Endothelial cell of umbilical vein (primary cell): ENCODE data around the gene FLT4. TPM values are rescaled to one million over a fixed set of nuclear protein-coding genes. Genes with fewer than 3 reads are reported as not detected.

Experiments
- BruUV-seq: library from RNA; stranded (reverse); fragments of 400-500 nt; replicated peaks from 2 replicates; lab custom pipeline; 2021; lab: Mats Ljungman, UMichigan
- CTCF ChIA-PET: fragments of 300-600, 350-600 bp; sonication (Branson Sonifier 250); formaldehyde crosslinking; loops from one replicate; lab custom pipeline; 2021; ENCODE audit warnings: antibody characterized with exemption, inconsistent platforms; lab: Charles Lee
- POLR2A ChIA-PET: fragments of 300-600, 350-600 bp; sonication (Branson Sonifier 250); formaldehyde crosslinking; loops from one replicate; lab custom pipeline; 2021; ENCODE audit warnings: antibody characterized with exemption, inconsistent platforms; lab: Charles Lee
- DNase-seq: peaks from one replicate; pipeline ENCODE4 v3.0.0-alpha.2; 2011; ENCODE audit warnings: low read depth, low spot score
- FAIRE-seq: peaks from 2 replicates; lab custom pipeline; 2011; peaks lifted over from hg19 to GRCh38; lab: Jason Lieb, UNC
- H2AFZ ChIP-seq: 2 replicates; pipeline ENCODE4 v1.6.0; 2012; ENCODE audit warnings: low read depth, low read length, control low read depth, inconsistent platforms
- H3K27ac ChIP-seq: 2 replicates; pipeline ENCODE4 v1.5.1; 2011; ENCODE audit warnings: low read depth, mild to moderate bottlenecking, control low read depth, low read length, moderate library complexity; ENCODE audit not compliant: insufficient read depth
- H3K27me3 ChIP-seq, 2 experiments: 2 replicates each; pipeline versions ENCODE4 v1.6.0 to v1.6.1; 2011; ENCODE audit warnings: low read length in 2 of 2, mixed read lengths in 1 of 2; ENCODE audit not compliant: control insufficient read depth in 2 of 2, insufficient read depth in 2 of 2
- H3K36me3 ChIP-seq, 2 experiments: 2 replicates in 1 of 2; 3 replicates in 1 of 2; pipeline ENCODE4 v1.5.1; 2011; ENCODE audit warnings: low read length in 2 of 2, mild to moderate bottlenecking in 1 of 2, moderate library complexity in 1 of 2; ENCODE audit not compliant: control insufficient read depth in 2 of 2, insufficient read depth in 2 of 2; ENCODE audit errors: extremely low read depth in 1 of 2
- H3K4me1 ChIP-seq: 3 replicates; pipeline ENCODE4 v1.5.1; 2011; ENCODE audit warnings: mild to moderate bottlenecking, low read length; ENCODE audit not compliant: control insufficient read depth, insufficient read depth; ENCODE audit errors: extremely low read depth
- H3K4me2 ChIP-seq: 2 replicates; pipeline ENCODE4 v1.6.1; 2011; ENCODE audit warnings: low read length, control low read depth, mixed read lengths; ENCODE audit not compliant: insufficient read depth
- H3K4me3 ChIP-seq, 3 experiments: fragments of 200-600 bp in 1 of 3; sonication (generic), shearing (Covaris generic) in 1 of 3; replicated peaks in 1 of 3; 2 replicates each; pipeline ENCODE4 v1.5.1; 2011 to 2016; ENCODE audit warnings: control low read depth in 3 of 3, low read length in 3 of 3, mild to moderate bottlenecking in 2 of 3, inconsistent platforms in 1 of 3, low read depth in 1 of 3, moderate library complexity in 1 of 3; ENCODE audit not compliant: insufficient read depth in 1 of 3
- H3K79me2 ChIP-seq: 2 replicates; pipeline ENCODE4 v1.6.0; 2012; ENCODE audit warnings: low read length, inconsistent platforms; ENCODE audit not compliant: control insufficient read depth, insufficient read depth
- H3K9ac ChIP-seq: replicated peaks from 2 replicates; pipeline ENCODE3; 2011; ENCODE audit warnings: low read length, control low read depth; ENCODE audit not compliant: insufficient read depth; ENCODE audit errors: extremely low read depth
- H3K9me1 ChIP-seq: replicated peaks from 3 replicates; pipeline ENCODE4 v1.6.0; 2011; ENCODE audit warnings: mild to moderate bottlenecking, low read length; ENCODE audit not compliant: control insufficient read depth, insufficient read depth; ENCODE audit errors: extremely low read depth
- H3K9me3 ChIP-seq: replicated peaks from 2 replicates; pipeline ENCODE4 v1.5.1; 2012; ENCODE audit warnings: low read length, inconsistent platforms; ENCODE audit not compliant: control insufficient read depth, insufficient read depth
- H4K20me1 ChIP-seq: replicated peaks from 2 replicates; pipeline ENCODE3; 2011; ENCODE audit warnings: mild to moderate bottlenecking, low read length; ENCODE audit not compliant: control insufficient read depth, insufficient read depth; ENCODE audit errors: extremely low read depth
- EZH2 ChIP-seq: IDR thresholded peaks from 2 replicates; pipeline ENCODE4 v1.6.1; 2012; ENCODE audit warnings: borderline replicate concordance, low read depth, mild to moderate bottlenecking, moderate library complexity, low read length, inconsistent platforms; ENCODE audit not compliant: severe bottlenecking
- FOS ChIP-seq: IDR thresholded peaks from 2 replicates; pipeline ENCODE4 v1.6.1; 2011; ENCODE audit warnings: mild to moderate bottlenecking, low read length, moderate library complexity, borderline replicate concordance; ENCODE audit not compliant: insufficient read depth
- GATA2 ChIP-seq: IDR thresholded peaks from 2 replicates; pipeline ENCODE4 v1.7.0; 2011; ENCODE audit warnings: low read depth, mild to moderate bottlenecking, moderate library complexity, mixed read lengths, low read length; ENCODE audit not compliant: insufficient read length, insufficient read depth
- JUN ChIP-seq: IDR thresholded peaks from 2 replicates; pipeline ENCODE4 v1.6.1; 2011; ENCODE audit warnings: borderline replicate concordance, low read depth; ENCODE audit not compliant: insufficient read length, insufficient read depth
- MYC ChIP-seq: IDR thresholded peaks from one replicate; pipeline ENCODE4 v1.6.1; 2011; ENCODE audit warnings: mild to moderate bottlenecking, low read depth, low read length
- POLR2A ChIP-seq: IDR thresholded peaks from 2 replicates; pipeline ENCODE4 v1.6.1; 2012; ENCODE audit warnings: low read depth, mild to moderate bottlenecking, control low read depth, low read length
- POLR2AphosphoS5 ChIP-seq: IDR thresholded peaks from 2 replicates; pipeline ENCODE4 v1.6.1; 2012; ENCODE audit warnings: low read depth, mild to moderate bottlenecking, control low read depth, low read length, moderate library complexity; ENCODE audit not compliant: insufficient read depth
- dilution Hi-C: fragments of 300-500 bp; cut with MboI; formaldehyde crosslinking; loops from one replicate; pipeline ENCODE4 v1.15.0; 2019; ENCODE audit warnings: low sequenced_read_pairs; ENCODE audit not compliant: extremely low pct_ligation_motif_present
- intact Hi-C: fragments of 100-400 bp; cut with micrococcal nuclease; formaldehyde crosslinking; loops from one replicate; pipeline ENCODE4 v1.10.0; 2022
- polyA plus RNA-seq, 4 experiments: library from polyadenylated mRNA; depleted of rRNA in 3 of 4; stranded (reverse) in 3 of 4; unstranded in 1 of 4; fragments of >200 nt; gene quantifications; 2 replicates each; pipeline versions ENCODE4 v1.2.1 to v1.2.3, GENCODE V29; 2011 to 2012; ENCODE audit warnings: missing spikeins in 1 of 4
- total RNA-seq: library from RNA; stranded (reverse); gene quantifications from 2 replicates; pipeline ENCODE4 v1.2.3, GENCODE V29; 2021
- TF ChIP-seq, protein P1 (sequence below), 2 donors: IDR thresholded peaks; 1 replicate in 1 of 2; 2 replicates in 1 of 2; pipeline ENCODE4 v1.5.1; 2011; ENCODE audit warnings: low read length in 2 of 2, mild to moderate bottlenecking in 2 of 2, moderate library complexity in 2 of 2, control low read depth in 1 of 2, inconsistent platforms in 1 of 2, low read depth in 1 of 2; ENCODE audit not compliant: insufficient read depth in 1 of 2; ENCODE audit errors: extremely low read depth in 1 of 2
- TF ChIP-seq, protein P2 (sequence below): IDR thresholded peaks from 2 replicates; pipeline ENCODE4 v1.6.1; 2011; ENCODE audit not compliant: insufficient read depth, insufficient read length

The FLT4 gene
- total and polyA plus RNA-seq, 2 donors (not counting 3 experiments of a cell fraction or from before 2014, with no cell fraction given) = 44.4 to 71.5 TPM

GRCh38 chr5:180630426-180630825 lies 19.0 kb downstream of the FLT4 start:
- CTCF ChIA-PET = no interaction called here

GRCh38 chr5:180629831-180630382 lies 19.5 kb downstream of the FLT4 start:
- H3K9me1 ChIP-seq = no peaks in the 10 kb centered on the region
- no peak overlapping the region for H2AFZ ChIP-seq
- H3K9me3 ChIP-seq = no peaks in the 10 kb centered on the region
- POLR2A ChIA-PET = no interaction called here
- no peak overlapping the region for H3K9ac ChIP-seq
- H3K4me3 ChIP-seq = no peak overlapping the region
- intact Hi-C loops = no loop called here
- no peaks in the 10 kb centered on the region for H3K79me2 ChIP-seq
- H3K4me2 ChIP-seq = no peak overlapping the region
- no peaks in the 10 kb centered on the region for H3K4me1 ChIP-seq
- DNase-seq (no peak), FAIRE-seq (no peak)
- dilution Hi-C loops = no loop called here
- TSS peak; percentile 61 for BruUV-seq
- peaks cover 0 to 14% of the 10 kb centered on the region in 2 experiments for H3K36me3 ChIP-seq
- CTCF ChIA-PET = no interaction called here
- H3K27me3 ChIP-seq = no peaks in the 10 kb centered on the region
- no peak for TF ChIP-seq JUN
- no peak for TF ChIP-seq FOS
- TF ChIP-seq, protein P1, sequence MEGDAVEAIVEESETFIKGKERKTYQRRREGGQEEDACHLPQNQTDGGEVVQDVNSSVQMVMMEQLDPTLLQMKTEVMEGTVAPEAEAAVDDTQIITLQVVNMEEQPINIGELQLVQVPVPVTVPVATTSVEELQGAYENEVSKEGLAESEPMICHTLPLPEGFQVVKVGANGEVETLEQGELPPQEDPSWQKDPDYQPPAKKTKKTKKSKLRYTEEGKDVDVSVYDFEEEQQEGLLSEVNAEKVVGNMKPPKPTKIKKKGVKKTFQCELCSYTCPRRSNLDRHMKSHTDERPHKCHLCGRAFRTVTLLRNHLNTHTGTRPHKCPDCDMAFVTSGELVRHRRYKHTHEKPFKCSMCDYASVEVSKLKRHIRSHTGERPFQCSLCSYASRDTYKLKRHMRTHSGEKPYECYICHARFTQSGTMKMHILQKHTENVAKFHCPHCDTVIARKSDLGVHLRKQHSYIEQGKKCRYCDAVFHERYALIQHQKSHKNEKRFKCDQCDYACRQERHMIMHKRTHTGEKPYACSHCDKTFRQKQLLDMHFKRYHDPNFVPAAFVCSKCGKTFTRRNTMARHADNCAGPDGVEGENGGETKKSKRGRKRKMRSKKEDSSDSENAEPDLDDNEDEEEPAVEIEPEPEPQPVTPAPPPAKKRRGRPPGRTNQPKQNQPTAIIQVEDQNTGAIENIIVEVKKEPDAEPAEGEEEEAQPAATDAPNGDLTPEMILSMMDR (IDR thresholded peaks at IDR 0.05; ENCODE audit: extremely low read depth in 1 of 2, insufficient read depth in 1 of 2, low read depth in 1 of 2, low read length in 2 of 2) = no peak
- TF ChIP-seq EZH2 = no peak
- no peak for TF ChIP-seq GATA2
- TF ChIP-seq, protein P2, sequence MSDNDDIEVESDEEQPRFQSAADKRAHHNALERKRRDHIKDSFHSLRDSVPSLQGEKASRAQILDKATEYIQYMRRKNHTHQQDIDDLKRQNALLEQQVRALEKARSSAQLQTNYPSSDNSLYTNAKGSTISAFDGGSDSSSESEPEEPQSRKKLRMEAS = no peak
- TF ChIP-seq MYC = no peak
- TF ChIP-seq POLR2AphosphoS5 = no peak
- TF ChIP-seq POLR2A = no peak
- no peaks in the 10 kb centered on the region for H4K20me1 ChIP-seq
- no peak overlapping the region for H3K27ac ChIP-seq

More at GRCh38 chr5:180630426-180630825, 19.0 kb downstream of the FLT4 start:
- Histone ChIP-seq H3K9me3 (no peaks in the 10 kb centered on the region), H3K79me2 (no peaks in the 10 kb centered on the region), H3K4me3 (no peak overlapping the region), H4K20me1 (no peaks in the 10 kb centered on the region), H3K27me3 (no peaks in the 10 kb centered on the region), H3K27ac (no peak overlapping the region), H3K4me1 (no peaks in the 10 kb centered on the region), H2AFZ (no peak overlapping the region), H3K4me2 (no peak overlapping the region), H3K9me1 (no peaks in the 10 kb centered on the region), H3K9ac (no peak overlapping the region), H3K36me3 (peaks cover 0 to 14% of the 10 kb centered on the region in 2 experiments)
- FAIRE-seq (no peak), DNase-seq (no peak)
- TF ChIP-seq POLR2A (no peak), MYC (no peak), JUN (no peak)
- TF ChIP-seq, protein P2 = no peak
- POLR2A ChIA-PET = no interaction called here
- intact Hi-C loops = no loop called here
- dilution Hi-C loops = no loop called here
- BruUV-seq = no TSS peak
